Right lobe of liver (tissue), 6 donors: ENCODE results near the gene KRTAP10-4. TPM values are rescaled to one million over a fixed set of nuclear protein-coding genes. Genes with fewer than 3 reads are reported as not detected.

Experiments
- ATAC-seq, 4 donors: fragments of 200-7000 bp; cut with Tn5 transposase; one replicate each; pipeline ENCODE4 v1.9.1; 2020; ENCODE audit warnings: mild to moderate bottlenecking in 4 of 4, moderate library complexity in 4 of 4
- DNase-seq, 3 donors: peaks; one replicate each; pipeline ENCODE4 v3.0.0-alpha.2; 2020
- H3K27ac ChIP-seq, 3 donors: fragments of 200-600 bp; one replicate each; pipeline ENCODE4 v1.8.0; 2022
- H3K27me3 ChIP-seq, 2 donors: fragments of 200-600 bp; one replicate each; pipeline ENCODE4 v1.8.0; 2022
- H3K36me3 ChIP-seq, 4 donors: fragments of 200-600 bp; sonication (generic) in 1 of 4; one replicate each; pipeline versions ENCODE4 v1.5.1 to v1.8.0; 2017 to 2022; ENCODE audit warnings: control low read depth in 1 of 4
- H3K4me1 ChIP-seq, 4 donors: fragments of 200-600 bp; sonication (generic) in 1 of 4; one replicate each; pipeline versions ENCODE4 v1.5.1 to v1.8.0; 2017 to 2022; ENCODE audit warnings: control low read depth in 1 of 4
- H3K4me3 ChIP-seq, 3 donors: fragments of 200-600 bp; one replicate each; pipeline ENCODE4 v1.8.0; 2022
- H3K9me3 ChIP-seq, 4 donors: fragments of 200-600 bp; sonication (generic) in 1 of 4; one replicate each; pipeline versions ENCODE4 v1.5.1 to v1.8.0; 2017 to 2022; ENCODE audit warnings: control low read depth in 1 of 4
- CTCF ChIP-seq, 4 donors: fragments of 200-600 bp in 3 of 4; fragments of 450-650 bp in 1 of 4; IDR thresholded peaks; one replicate each; pipeline versions ENCODE4 v1.5.1 to v1.8.0; 2016 to 2022; ENCODE audit warnings: antibody characterized with exemption in 4 of 4, mild to moderate bottlenecking in 2 of 4
- POLR2A ChIP-seq: fragments of 450-650 bp; IDR thresholded peaks from one replicate; pipeline ENCODE4 v1.6.1; 2017; ENCODE audit warnings: antibody characterized with exemption, mild to moderate bottlenecking
- WGBS: methylation state at CpG from one replicate; pipeline ENCODE4 v1.1.6; 2018; ENCODE audit warnings: low coverage, low lambda C conversion rate; ENCODE audit not compliant: insufficient coverage; ENCODE audit errors: missing lambda C conversion rate; 5-methylcytosine and 5-hydroxymethylcytosine counted together
- intact Hi-C, 2 donors: fragments of 100-400 bp; cut with DNase I; formaldehyde crosslinking; loops; one replicate each; pipeline versions ENCODE4 v1.11.2 to v1.14.1; 2022
- total RNA-seq, 6 experiments: library from RNA; depleted of rRNA in 2 of 6; stranded (reverse); fragments of >200 nt in 2 of 6; fragmentation: NEBNext Ultra II Directional in 3 of 6; extraction: Animal tissue kit (Norgen Biotek cat#: 25700) in 3 of 6; gene quantifications; one replicate each; pipeline versions ENCODE4 v1.1.0 to v1.2.4, GENCODE V29; 2016 to 2023
- donor health status: DM: no; HTN: yes; CAD: no.
- donor health status: DM: no; HTN: no; CAD: no.
- donor health status: DM: no; HTN: no; CAD: no.
- donor health status: DM: no; HTN: yes; CAD: no.
- donor health status: DM: no; HTN: yes; CAD: no.

Gene KRTAP10-4
- total RNA-seq, 6 experiments from 2014 or later: not detected

- WGBS: 78% methylated on average over 8 of the region's 26 CpGs
- intact Hi-C loops: no loop called here
- no peak overlapping the region for H3K27ac ChIP-seq
- H3K36me3 ChIP-seq: no peaks in the 10 kb centered on the region
- no peaks in the 10 kb centered on the region for H3K27me3 ChIP-seq
- H3K4me3 ChIP-seq: no peak overlapping the region
- H3K4me1 ChIP-seq: no peaks in the 10 kb centered on the region
- TF ChIP-seq POLR2A: no peak
- H3K9me3 ChIP-seq: no peaks in the 10 kb centered on the region
- DNase-seq: peak in 1 of 3 donors; percentile 49
- peak in 1 of 4 donors; percentile 24 for ATAC-seq
These were observed 40.0 kb downstream of the KRTAP10-4 start for GRCh38 chr21:44613386-44614155.

- WGBS: no CpG with 5 or more reads among the region's 20 CpGs
- ATAC-seq: no peak
- intact Hi-C loops: no loop called here
These were observed 40.7 kb downstream of the KRTAP10-4 start for GRCh38 chr21:44614161-44614631.

GRCh38 chr21:44614961-44615391 is 41.4 kb downstream of the KRTAP10-4 start:
- Histone ChIP-seq H3K27me3 (no peaks in the 10 kb centered on the region), H3K36me3 (no peaks in the 10 kb centered on the region), H3K27ac (no peak overlapping the region), H3K4me3 (no peak overlapping the region), H3K4me1 (no peaks in the 10 kb centered on the region), H3K9me3 (no peaks in the 10 kb centered on the region)
- ATAC-seq: no peak
- 60% methylated on average over 2 of the region's 28 CpGs for WGBS
- no peak for DNase-seq
- TF ChIP-seq CTCF (IDR thresholded peaks at IDR 0.05) (no peak), POLR2A (no peak)
- intact Hi-C loops: no loop called here

More at GRCh38 chr21:44614161-44614631, 40.7 kb downstream of the KRTAP10-4 start:
- no peaks in the 10 kb centered on the region for H3K36me3 ChIP-seq
- H3K27me3 ChIP-seq: no peaks in the 10 kb centered on the region
- no peak for DNase-seq
- TF ChIP-seq POLR2A (no peak), CTCF (IDR thresholded peaks at IDR 0.05) (no peak)
- H3K27ac ChIP-seq: no peak overlapping the region
- no peaks in the 10 kb centered on the region for H3K4me1 ChIP-seq
- no peak overlapping the region for H3K4me3 ChIP-seq
- no peaks in the 10 kb centered on the region for H3K9me3 ChIP-seq

GRCh38 chr21:44615466-44615865 is 41.9 kb downstream of the KRTAP10-4 start:
- WGBS: 69% methylated on average over 8 of the region's 8 CpGs
- TF ChIP-seq CTCF (IDR thresholded peaks at IDR 0.05) (no peak), POLR2A (no peak)
- H3K4me1 ChIP-seq: no peaks in the 10 kb centered on the region
- DNase-seq (no peak), ATAC-seq (no peak)
- no peaks in the 10 kb centered on the region for H3K36me3 ChIP-seq
- no peaks in the 10 kb centered on the region for H3K27me3 ChIP-seq
- H3K4me3 ChIP-seq: no peak overlapping the region
- no peak overlapping the region for H3K27ac ChIP-seq
- no peaks in the 10 kb centered on the region for H3K9me3 ChIP-seq
- intact Hi-C loops: no loop called here

GRCh38 chr21:44615911-44616590 is 42.5 kb downstream of the KRTAP10-4 start:
- DNase-seq (peak in 1 of 3 donors; percentile 50), ATAC-seq (no peak)
- Histone ChIP-seq H3K27me3 (no peaks in the 10 kb centered on the region), H3K36me3 (no peaks in the 10 kb centered on the region), H3K4me3 (no peak overlapping the region), H3K27ac (no peak overlapping the region), H3K4me1 (no peaks in the 10 kb centered on the region), H3K9me3 (no peaks in the 10 kb centered on the region)
- 53% methylated on average over 3 of the region's 17 CpGs for WGBS
- no peak for TF ChIP-seq CTCF (IDR thresholded peaks at IDR 0.05)
- TF ChIP-seq POLR2A: no peak
- intact Hi-C loops: no loop called here
